ENCODE results near the gene ACSF3.

ACSF3 gene

DNA sequence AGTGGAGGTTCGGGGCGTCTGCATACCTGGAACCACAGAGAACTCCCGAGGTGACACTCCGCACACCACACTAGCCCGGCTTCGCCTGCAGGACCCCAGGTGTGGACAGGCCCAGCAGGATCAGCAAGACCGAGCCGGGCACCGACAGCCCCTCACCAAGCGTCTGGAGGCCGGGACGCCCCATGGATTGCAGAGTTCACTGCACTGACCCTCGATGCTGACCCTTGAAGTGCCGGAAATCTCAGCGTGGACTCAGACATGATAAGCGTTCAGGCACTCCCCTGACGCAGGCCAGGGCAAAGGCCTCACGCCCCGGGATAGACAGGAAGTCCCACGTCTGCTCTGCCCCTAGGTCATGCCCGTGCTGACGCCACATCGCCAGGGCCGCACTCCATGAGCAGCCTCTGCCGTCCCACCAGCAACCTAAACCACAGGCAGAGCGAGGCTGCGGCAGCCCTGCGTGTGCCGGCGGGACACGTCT is 26.0 kb downstream of the ACSF3 start:
- Histone ChIP-seq H3K4me1 (ENCODE audit: control insufficient read depth, insufficient read depth, low read length) (peaks cover 12% of the 10 kb centered on the region), H3K36me3 (ENCODE audit: control insufficient read depth, insufficient read depth, low read length) (no peaks in the 10 kb centered on the region), H3K27me3 (ENCODE audit: control insufficient read depth, insufficient read depth, low read length) (no peaks in the 10 kb centered on the region)

GRCh38 chr16:89120281-89120680 is 26.6 kb downstream of the ACSF3 start:
- Histone ChIP-seq H3K9me3 (ENCODE audit: control insufficient read depth, low read length) (no peaks in the 10 kb centered on the region), H3K27me3 (ENCODE audit: control insufficient read depth, insufficient read depth, low read length) (no peaks in the 10 kb centered on the region), H3K9ac (ENCODE audit: low read length) (no peak overlapping the region), H3K4me1 (ENCODE audit: control insufficient read depth, insufficient read depth, low read length) (peaks cover 12% of the 10 kb centered on the region), H3K36me3 (ENCODE audit: control insufficient read depth, insufficient read depth, low read length) (no peaks in the 10 kb centered on the region), H3K4me3 (ENCODE audit: low read length) (no peak overlapping the region)

More for the DNA sequence above, 26.0 kb downstream of the ACSF3 start:
- H3K9ac ChIP-seq (ENCODE audit: low read length), result no peak overlapping the region
- H3K4me3 ChIP-seq (ENCODE audit: low read length), result no peak overlapping the region
- no peaks in the 10 kb centered on the region for H3K9me3 ChIP-seq (ENCODE audit: control insufficient read depth, low read length)

GRCh38 chr16:89120921-89121351 is 27.3 kb downstream of the ACSF3 start:
- Histone ChIP-seq H3K9ac (ENCODE audit: low read length) (no peak overlapping the region), H3K27me3 (ENCODE audit: control insufficient read depth, insufficient read depth, low read length) (no peaks in the 10 kb centered on the region), H3K4me1 (ENCODE audit: control insufficient read depth, insufficient read depth, low read length) (peaks cover 12% of the 10 kb centered on the region), H3K9me3 (ENCODE audit: control insufficient read depth, low read length) (no peaks in the 10 kb centered on the region), H3K36me3 (ENCODE audit: control insufficient read depth, insufficient read depth, low read length) (no peaks in the 10 kb centered on the region), H3K4me3 (ENCODE audit: low read length) (no peak overlapping the region)

DNA sequence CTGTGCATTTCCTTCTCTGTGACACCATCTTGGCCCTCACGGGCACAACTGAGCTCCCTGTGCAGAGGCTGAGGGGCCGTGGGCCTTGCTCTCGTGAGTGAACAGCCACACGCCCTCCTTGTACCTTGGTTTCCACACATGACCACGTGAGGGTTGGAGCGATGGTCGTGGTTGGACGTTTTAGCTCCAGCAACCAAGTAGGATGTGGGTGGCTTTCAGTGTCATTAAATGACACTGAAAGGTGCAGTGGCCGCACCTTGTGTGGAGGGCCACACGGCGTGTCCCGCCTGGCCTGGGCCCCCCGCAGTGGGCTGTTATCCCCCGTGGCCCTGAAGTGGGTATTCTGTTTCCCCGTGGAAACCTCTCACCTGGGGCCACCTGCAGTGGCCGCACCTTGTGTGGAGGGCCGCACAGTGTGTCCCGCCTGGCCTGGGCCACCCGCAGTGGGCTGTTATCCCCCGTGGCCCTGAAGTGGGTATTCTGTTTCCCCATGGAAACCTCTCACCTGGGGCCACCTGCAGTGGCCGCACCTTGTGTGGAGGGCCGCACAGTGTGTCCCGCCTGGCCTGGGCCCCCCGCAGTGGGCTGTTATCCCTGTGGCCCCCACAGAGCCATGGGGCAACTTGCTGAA is 28.2 kb downstream of the ACSF3 start:
- H3K36me3 ChIP-seq (ENCODE audit: control insufficient read depth, insufficient read depth, low read length), result no peaks in the 10 kb centered on the region
- H3K9me3 ChIP-seq (ENCODE audit: control insufficient read depth, low read length), result no peaks in the 10 kb centered on the region
- H3K4me1 ChIP-seq (ENCODE audit: control insufficient read depth, insufficient read depth, low read length), result peaks cover 12% of the 10 kb centered on the region
- H3K27me3 ChIP-seq (ENCODE audit: control insufficient read depth, insufficient read depth, low read length), result no peaks in the 10 kb centered on the region
- no peak overlapping the region for H3K9ac ChIP-seq (ENCODE audit: low read length)
- H3K4me3 ChIP-seq (ENCODE audit: low read length), result no peak overlapping the region

DNA sequence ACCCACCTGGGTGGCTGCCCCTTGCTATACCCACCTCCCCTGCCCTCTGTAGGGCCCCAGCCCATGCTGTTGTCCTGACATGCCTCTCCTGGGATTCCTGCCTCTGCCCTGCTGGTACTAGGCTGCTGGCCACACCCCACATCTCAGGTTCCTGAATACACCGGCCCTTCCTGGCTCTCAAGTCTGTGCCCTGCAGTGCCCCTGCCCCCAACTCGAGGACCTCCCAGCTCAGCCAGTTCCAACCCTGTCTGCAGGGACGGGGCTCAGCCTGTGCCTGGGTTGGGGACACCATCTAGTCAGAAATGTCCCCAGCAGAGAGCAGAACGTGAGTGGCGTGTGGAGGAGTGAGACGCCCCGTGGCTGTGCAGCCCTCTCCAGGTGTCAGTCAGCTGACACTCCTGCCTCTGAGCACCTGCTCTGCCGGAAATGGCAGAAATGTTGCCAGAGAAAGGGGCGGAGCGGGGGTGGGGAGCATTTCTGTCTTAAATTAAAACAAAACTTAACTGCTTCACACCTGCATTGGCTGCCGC is 28.7 kb downstream of the ACSF3 start:
- H3K27me3 ChIP-seq (ENCODE audit: control insufficient read depth, insufficient read depth, low read length), result no peaks in the 10 kb centered on the region
- H3K9ac ChIP-seq (ENCODE audit: low read length), result no peak overlapping the region
- no peaks in the 10 kb centered on the region for H3K36me3 ChIP-seq (ENCODE audit: control insufficient read depth, insufficient read depth, low read length)
- no peak overlapping the region for H3K4me3 ChIP-seq (ENCODE audit: low read length)
- peaks cover 12% of the 10 kb centered on the region for H3K4me1 ChIP-seq (ENCODE audit: control insufficient read depth, insufficient read depth, low read length)
- H3K9me3 ChIP-seq (ENCODE audit: control insufficient read depth, low read length), result no peaks in the 10 kb centered on the region

- H3K4me3 ChIP-seq (ENCODE audit: low read length), result no peak overlapping the region
- no peak overlapping the region for H3K9ac ChIP-seq (ENCODE audit: low read length)
- H3K36me3 ChIP-seq (ENCODE audit: control insufficient read depth, insufficient read depth, low read length), result no peaks in the 10 kb centered on the region
- H3K9me3 ChIP-seq (ENCODE audit: control insufficient read depth, low read length), result no peaks in the 10 kb centered on the region
- H3K4me1 ChIP-seq (ENCODE audit: control insufficient read depth, insufficient read depth, low read length), result peaks cover 12% of the 10 kb centered on the region
- no peaks in the 10 kb centered on the region for H3K27me3 ChIP-seq (ENCODE audit: control insufficient read depth, insufficient read depth, low read length)
Observed at GRCh38 chr16:89123001-89123830, 29.6 kb downstream of the ACSF3 start.

DNA sequence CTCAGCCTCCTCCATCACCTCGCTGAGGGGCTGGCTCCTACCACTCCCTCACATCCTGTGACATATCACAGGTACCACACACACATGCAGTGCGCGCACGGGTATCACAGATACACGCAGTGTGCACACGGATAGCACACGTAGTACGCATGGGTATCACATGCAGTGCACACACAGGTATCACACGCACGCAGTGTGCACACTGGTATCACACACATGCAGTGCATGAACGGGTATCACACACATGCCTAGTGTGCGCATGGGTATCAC is 30.1 kb downstream of the ACSF3 start:
- H3K9ac ChIP-seq (ENCODE audit: low read length), result no peak overlapping the region
- H3K4me3 ChIP-seq (ENCODE audit: low read length), result no peak overlapping the region
- H3K4me1 ChIP-seq (ENCODE audit: control insufficient read depth, insufficient read depth, low read length), result peaks cover 12% of the 10 kb centered on the region
- H3K36me3 ChIP-seq (ENCODE audit: control insufficient read depth, insufficient read depth, low read length), result no peaks in the 10 kb centered on the region
- H3K27me3 ChIP-seq (ENCODE audit: control insufficient read depth, insufficient read depth, low read length), result no peaks in the 10 kb centered on the region
- no peaks in the 10 kb centered on the region for H3K9me3 ChIP-seq (ENCODE audit: control insufficient read depth, low read length)

DNA sequence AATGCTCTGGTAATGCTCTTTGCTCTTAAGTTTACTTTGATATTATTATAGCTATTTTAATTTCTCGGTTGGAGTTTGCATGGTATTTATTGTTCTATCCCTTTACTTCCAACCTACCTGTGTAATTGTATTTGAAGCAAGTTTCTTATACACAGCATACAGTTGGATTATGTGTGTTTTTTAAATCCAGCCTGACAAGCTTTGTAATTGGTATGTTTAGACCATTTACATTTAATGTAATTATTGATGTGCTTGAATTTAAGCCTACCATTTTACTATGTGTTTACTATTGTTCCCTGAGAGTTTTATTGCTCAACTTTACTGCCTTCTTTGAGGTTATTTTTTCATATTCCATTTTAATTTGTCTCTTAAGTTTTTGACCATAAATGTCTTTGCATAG is 35.7 kb downstream of the ACSF3 start:
- no peaks in the 10 kb centered on the region for H3K9me3 ChIP-seq (ENCODE audit: control insufficient read depth, low read length)

DNA sequence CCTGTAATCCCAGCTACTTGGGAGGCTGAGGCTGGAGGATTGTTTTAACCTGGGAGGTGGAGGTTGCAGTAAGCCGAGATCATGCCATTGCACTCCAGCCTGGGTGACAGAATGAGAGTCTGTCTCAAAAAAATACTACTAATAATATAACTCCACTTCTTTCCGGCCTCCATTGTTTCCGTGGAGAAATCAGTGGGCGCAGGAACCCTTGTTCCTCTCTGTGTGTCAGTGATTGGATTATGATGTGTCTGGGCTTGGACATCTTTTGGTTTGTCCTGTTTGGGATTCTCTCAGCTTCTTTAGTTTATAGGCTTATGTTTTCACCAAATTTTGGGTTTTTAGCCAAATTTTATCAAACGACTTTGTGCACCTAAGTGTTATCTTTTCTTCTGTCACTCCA is 36.8 kb downstream of the ACSF3 start:
- H3K4me3 ChIP-seq (ENCODE audit: low read length), result no peak overlapping the region
- no peaks in the 10 kb centered on the region for H3K27me3 ChIP-seq (ENCODE audit: control insufficient read depth, insufficient read depth, low read length)
- H3K9ac ChIP-seq (ENCODE audit: low read length), result no peak overlapping the region
- H3K36me3 ChIP-seq (ENCODE audit: control insufficient read depth, insufficient read depth, low read length), result no peaks in the 10 kb centered on the region
- no peaks in the 10 kb centered on the region for H3K9me3 ChIP-seq (ENCODE audit: control insufficient read depth, low read length)
- no peaks in the 10 kb centered on the region for H3K4me1 ChIP-seq (ENCODE audit: control insufficient read depth, insufficient read depth, low read length)

More for the DNA sequence above, 35.7 kb downstream of the ACSF3 start:
- Histone ChIP-seq H3K4me1 (ENCODE audit: control insufficient read depth, insufficient read depth, low read length) (no peaks in the 10 kb centered on the region), H3K27me3 (ENCODE audit: control insufficient read depth, insufficient read depth, low read length) (no peaks in the 10 kb centered on the region), H3K4me3 (ENCODE audit: low read length) (no peak overlapping the region), H3K9ac (ENCODE audit: low read length) (no peak overlapping the region), H3K36me3 (ENCODE audit: control insufficient read depth, insufficient read depth, low read length) (no peaks in the 10 kb centered on the region)

- no peaks in the 10 kb centered on the region for H3K36me3 ChIP-seq (ENCODE audit: control insufficient read depth, insufficient read depth, low read length)
- no peak overlapping the region for H3K4me3 ChIP-seq (ENCODE audit: low read length)
- H3K9ac ChIP-seq (ENCODE audit: low read length), result no peak overlapping the region
- H3K27me3 ChIP-seq (ENCODE audit: control insufficient read depth, insufficient read depth, low read length), result no peaks in the 10 kb centered on the region
- no peaks in the 10 kb centered on the region for H3K9me3 ChIP-seq (ENCODE audit: control insufficient read depth, low read length)
- no peaks in the 10 kb centered on the region for H3K4me1 ChIP-seq (ENCODE audit: control insufficient read depth, insufficient read depth, low read length)
Observed at GRCh38 chr16:89131783-89132182, 38.1 kb downstream of the ACSF3 start.

GRCh38 chr16:89132194-89133005 is 38.7 kb downstream of the ACSF3 start:
- Histone ChIP-seq H3K9me3 (ENCODE audit: control insufficient read depth, low read length) (no peaks in the 10 kb centered on the region), H3K4me1 (ENCODE audit: control insufficient read depth, insufficient read depth, low read length) (no peaks in the 10 kb centered on the region), H3K36me3 (ENCODE audit: control insufficient read depth, insufficient read depth, low read length) (no peaks in the 10 kb centered on the region), H3K9ac (ENCODE audit: low read length) (no peak overlapping the region), H3K4me3 (ENCODE audit: low read length) (no peak overlapping the region), H3K27me3 (ENCODE audit: control insufficient read depth, insufficient read depth, low read length) (no peaks in the 10 kb centered on the region)

Measured in mucosa of stomach (tissue), 1 donor.